Measurements from ENCODE around the gene FARP1.

GRCh38 chr13:98298599-98298998, 155.7 kb downstream of the FARP1 start:
- TF ChIP-seq, protein P1, sequence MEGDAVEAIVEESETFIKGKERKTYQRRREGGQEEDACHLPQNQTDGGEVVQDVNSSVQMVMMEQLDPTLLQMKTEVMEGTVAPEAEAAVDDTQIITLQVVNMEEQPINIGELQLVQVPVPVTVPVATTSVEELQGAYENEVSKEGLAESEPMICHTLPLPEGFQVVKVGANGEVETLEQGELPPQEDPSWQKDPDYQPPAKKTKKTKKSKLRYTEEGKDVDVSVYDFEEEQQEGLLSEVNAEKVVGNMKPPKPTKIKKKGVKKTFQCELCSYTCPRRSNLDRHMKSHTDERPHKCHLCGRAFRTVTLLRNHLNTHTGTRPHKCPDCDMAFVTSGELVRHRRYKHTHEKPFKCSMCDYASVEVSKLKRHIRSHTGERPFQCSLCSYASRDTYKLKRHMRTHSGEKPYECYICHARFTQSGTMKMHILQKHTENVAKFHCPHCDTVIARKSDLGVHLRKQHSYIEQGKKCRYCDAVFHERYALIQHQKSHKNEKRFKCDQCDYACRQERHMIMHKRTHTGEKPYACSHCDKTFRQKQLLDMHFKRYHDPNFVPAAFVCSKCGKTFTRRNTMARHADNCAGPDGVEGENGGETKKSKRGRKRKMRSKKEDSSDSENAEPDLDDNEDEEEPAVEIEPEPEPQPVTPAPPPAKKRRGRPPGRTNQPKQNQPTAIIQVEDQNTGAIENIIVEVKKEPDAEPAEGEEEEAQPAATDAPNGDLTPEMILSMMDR (conservative IDR thresholded peaks at IDR 0.05) = no peak
- TF ChIP-seq ZFX (IDR thresholded peaks at IDR 0.05) = no peak

All from C4-2B (cell line).